ENCODE measurements around the gene NANP. TPM values are rescaled to one million over a fixed set of nuclear protein-coding genes. Genes with fewer than 3 reads are reported as not detected.

The NANP gene
- total and polyA plus RNA-seq, 2 of the 13 experiments (the other 11 are each of a cell fraction or from before 2014, with no cell fraction given), result 8.9 to 21.5 TPM

GRCh38 chr20:25622049-25622448, 1.8 kb downstream of the NANP start (continued):
- TF ChIP-seq NCOA5 (CRISPR knock-in tag; IDR thresholded peaks at IDR 0.05), result no peak
- TF ChIP-seq ZSCAN31 (CRISPR knock-in tag; IDR thresholded peaks at IDR 0.05; ENCODE audit: low read depth), result no peak
- TF ChIP-seq CEBPG (CRISPR knock-in tag; IDR thresholded peaks at IDR 0.05), result no peak; the same call in 1 of the 2 replicates
- TF ChIP-seq ZFP90 (CRISPR knock-in tag; IDR thresholded peaks at IDR 0.05; ENCODE audit: borderline replicate concordance), result no peak
- no peak for TF ChIP-seq ZBTB1 (CRISPR knock-in tag; IDR thresholded peaks at IDR 0.05; ENCODE audit: borderline replicate concordance)
- no peak for TF ChIP-seq ADNP (CRISPR knock-in tag; IDR thresholded peaks at IDR 0.05)
- TF ChIP-seq TGIF2 (CRISPR knock-in tag; IDR thresholded peaks at IDR 0.05), result no peak
- no peak for TF ChIP-seq CBFB (CRISPR knock-in tag; IDR thresholded peaks at IDR 0.05)
- TF ChIP-seq HIC2 (CRISPR knock-in tag; IDR thresholded peaks at IDR 0.05; ENCODE audit: low read depth), result no peak
- TF ChIP-seq SIX4 (CRISPR knock-in tag; IDR thresholded peaks at IDR 0.05), result no peak
- TF ChIP-seq HOXA7 (CRISPR knock-in tag; IDR thresholded peaks at IDR 0.05), result 0 out of 2 replicates have a peak, but pooled peaks have one; percentile 34
- no peak; the same call in 1 of the 2 replicates for TF ChIP-seq ZBTB37 (CRISPR knock-in tag; IDR thresholded peaks at IDR 0.05)
- no peak for TF ChIP-seq TFE3 (CRISPR knock-in tag; IDR thresholded peaks at IDR 0.05)
- no peak for TF ChIP-seq ZNF143 (CRISPR knock-in tag; IDR thresholded peaks at IDR 0.05)
- TF ChIP-seq ZZZ3 (CRISPR knock-in tag; IDR thresholded peaks at IDR 0.05; ENCODE audit: borderline replicate concordance), result no peak
- TF ChIP-seq FOXC1 (CRISPR knock-in tag; IDR thresholded peaks at IDR 0.05; ENCODE audit: borderline replicate concordance), result no peak
- TF ChIP-seq ZSCAN22 (CRISPR knock-in tag; IDR thresholded peaks at IDR 0.05), result no peak
- TF ChIP-seq HOXA3 (CRISPR knock-in tag; IDR thresholded peaks at IDR 0.05), result no peak; the same call in 1 of the 2 replicates
- no peak; the same call in 1 of the 2 replicates for TF ChIP-seq RARA (CRISPR knock-in tag; IDR thresholded peaks at IDR 0.05)

Measured in HepG2 (cell line).